ENCODE data around the gene WWP2.
"Not testable (repeated sequence)": the region's sequence is repeated elsewhere in the genome, so short reads cannot be mapped to it uniquely, and the experiment has no call there.

Gene WWP2

GRCh38 chr16:69851491-69852240 is 89.5 kb downstream of the WWP2 start:
- H3K4me3 ChIP-seq (ENCODE audit: low read length) = no peak overlapping the region
- DNase-seq (ENCODE audit: low read depth) = no peak
- no peak for TF ChIP-seq CTCF (conservative IDR thresholded peaks at IDR 0.05; ENCODE audit: low read depth, low read length)

GRCh38 chr16:69852815-69853214 is 90.7 kb downstream of the WWP2 start:
- no peak for DNase-seq (ENCODE audit: low read depth)
- TF ChIP-seq CTCF (conservative IDR thresholded peaks at IDR 0.05; ENCODE audit: low read depth, low read length) = no peak
- no peak overlapping the region for H3K4me3 ChIP-seq (ENCODE audit: low read length)

GRCh38 chr16:69853481-69853880 is 91.3 kb downstream of the WWP2 start:
- no peak overlapping the region for H3K4me3 ChIP-seq (ENCODE audit: low read length)
- no peak for DNase-seq (ENCODE audit: low read depth)
- TF ChIP-seq CTCF (conservative IDR thresholded peaks at IDR 0.05; ENCODE audit: low read depth, low read length) = no peak

GRCh38 chr16:69854776-69855175 is 92.6 kb downstream of the WWP2 start:
- DNase-seq (ENCODE audit: low read depth) = not testable (repeated sequence)

GRCh38 chr16:69855592-69855991 is 93.5 kb downstream of the WWP2 start:
- no peak for DNase-seq (ENCODE audit: low read depth)
- H3K4me3 ChIP-seq (ENCODE audit: low read length) = no peak overlapping the region
- TF ChIP-seq CTCF (conservative IDR thresholded peaks at IDR 0.05; ENCODE audit: low read depth, low read length) = no peak

More at GRCh38 chr16:69854776-69855175, 92.6 kb downstream of the WWP2 start:
- H3K4me3 ChIP-seq (ENCODE audit: low read length) = not testable (repeated sequence)

- no peak for TF ChIP-seq CTCF (conservative IDR thresholded peaks at IDR 0.05; ENCODE audit: low read depth, low read length)
- DNase-seq (ENCODE audit: low read depth) = no peak
- H3K4me3 ChIP-seq (ENCODE audit: low read length) = no peak overlapping the region
Measured at GRCh38 chr16:69858191-69859104, 96.3 kb downstream of the WWP2 start.

- H3K4me3 ChIP-seq (ENCODE audit: low read length) = no peak overlapping the region
- DNase-seq (ENCODE audit: low read depth) = no peak
- peak; percentile 53 for TF ChIP-seq CTCF (conservative IDR thresholded peaks at IDR 0.05; ENCODE audit: low read depth, low read length)
Measured at GRCh38 chr16:69859105-69859989, 97.2 kb downstream of the WWP2 start.

All from retinal pigment epithelial cell (primary cell).